ENCODE data around the gene SETD5. TPM values are rescaled to one million over a fixed set of nuclear protein-coding genes. Genes with fewer than 3 reads are reported as not detected.

SETD5 gene
- total and polyA plus RNA-seq, 2 experiments from 2014 or later = 143 to 172 TPM

DNA sequence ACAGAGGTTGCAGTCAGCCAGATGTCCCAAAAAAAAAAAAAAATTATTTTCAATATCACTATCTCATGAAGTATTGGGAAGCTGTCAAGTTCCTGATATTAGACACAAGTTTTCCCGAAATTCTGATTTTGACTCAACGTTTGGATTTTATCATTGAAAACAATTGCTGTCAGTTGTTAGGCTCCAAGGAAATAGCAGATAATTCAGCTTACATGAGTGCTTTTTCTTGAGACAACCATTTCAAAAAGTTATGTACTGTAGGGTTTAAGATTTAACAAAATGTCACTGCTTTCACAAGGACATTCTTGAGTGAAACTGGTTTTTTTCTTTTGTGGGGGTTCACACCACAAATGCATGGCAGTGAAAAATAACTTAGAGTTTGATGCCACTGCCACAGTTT, 9.3 kb upstream of the SETD5 start:
- no peak overlapping the region; the same call in 1 of the 2 replicates for H3K27ac Mint-ChIP-seq
- H3F3A ChIP-seq (replicated peaks; ENCODE audit: low read depth) = peaks cover 34% of the 10 kb centered on the region; the same call in 1 of the 2 replicates
- DNase-seq (ENCODE audit: low spot score) (no peak), ATAC-seq (no peak)
- H3K79me2 ChIP-seq (replicated peaks; ENCODE audit: insufficient read depth) = peaks cover 39% of the 10 kb centered on the region
- no peaks in the 10 kb centered on the region for H3K27me3 Mint-ChIP-seq (ENCODE audit: insufficient read depth, low read depth, poor library complexity)
- H3K4me3 ChIP-seq = no peak overlapping the region
- H3K4me2 ChIP-seq = no peak overlapping the region
- H3K9me3 Mint-ChIP-seq = no peaks in the 10 kb centered on the region
- peaks cover 45% of the 10 kb centered on the region for H3K36me3 ChIP-seq (ENCODE audit: insufficient read depth)
- H2AFZ ChIP-seq = no peak overlapping the region
- no peak overlapping the region for H3K4me3 Mint-ChIP-seq
- H4K20me1 ChIP-seq (replicated peaks; ENCODE audit: insufficient read depth) = peaks cover 23% of the 10 kb centered on the region
- peaks cover 4% of the 10 kb centered on the region for H3K4me1 Mint-ChIP-seq
- no peaks in the 10 kb centered on the region for H3K4me1 ChIP-seq (ENCODE audit: insufficient read depth)
- no peaks in the 10 kb centered on the region for H3K9me2 ChIP-seq (ENCODE audit: insufficient read depth)
- TF ChIP-seq EZH2 (IDR thresholded peaks at IDR 0.05; ENCODE audit: low read depth, unreplicated experiment) (no peak), STAT1 (IDR thresholded peaks at IDR 0.05; ENCODE audit: unreplicated experiment) (no peak), EZH2phosphoT487 (IDR thresholded peaks at IDR 0.05; ENCODE audit: unreplicated experiment) (no peak), NANOG (IDR thresholded peaks at IDR 0.05; ENCODE audit: borderline replicate concordance) (no peak), ZNF331 (CRISPR knock-in tag; IDR thresholded peaks at IDR 0.05; ENCODE audit: low read depth) (no peak), ZNF114 (CRISPR knock-in tag; IDR thresholded peaks at IDR 0.05) (no peak), CREB1 (CRISPR knock-in tag; IDR thresholded peaks at IDR 0.05; ENCODE audit: low read depth) (no peak)
- TF ChIP-seq, protein P1, sequence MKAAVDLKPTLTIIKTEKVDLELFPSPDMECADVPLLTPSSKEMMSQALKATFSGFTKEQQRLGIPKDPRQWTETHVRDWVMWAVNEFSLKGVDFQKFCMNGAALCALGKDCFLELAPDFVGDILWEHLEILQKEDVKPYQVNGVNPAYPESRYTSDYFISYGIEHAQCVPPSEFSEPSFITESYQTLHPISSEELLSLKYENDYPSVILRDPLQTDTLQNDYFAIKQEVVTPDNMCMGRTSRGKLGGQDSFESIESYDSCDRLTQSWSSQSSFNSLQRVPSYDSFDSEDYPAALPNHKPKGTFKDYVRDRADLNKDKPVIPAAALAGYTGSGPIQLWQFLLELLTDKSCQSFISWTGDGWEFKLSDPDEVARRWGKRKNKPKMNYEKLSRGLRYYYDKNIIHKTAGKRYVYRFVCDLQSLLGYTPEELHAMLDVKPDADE (IDR thresholded peaks at IDR 0.05) = no peak
- TF ChIP-seq, protein P2, sequence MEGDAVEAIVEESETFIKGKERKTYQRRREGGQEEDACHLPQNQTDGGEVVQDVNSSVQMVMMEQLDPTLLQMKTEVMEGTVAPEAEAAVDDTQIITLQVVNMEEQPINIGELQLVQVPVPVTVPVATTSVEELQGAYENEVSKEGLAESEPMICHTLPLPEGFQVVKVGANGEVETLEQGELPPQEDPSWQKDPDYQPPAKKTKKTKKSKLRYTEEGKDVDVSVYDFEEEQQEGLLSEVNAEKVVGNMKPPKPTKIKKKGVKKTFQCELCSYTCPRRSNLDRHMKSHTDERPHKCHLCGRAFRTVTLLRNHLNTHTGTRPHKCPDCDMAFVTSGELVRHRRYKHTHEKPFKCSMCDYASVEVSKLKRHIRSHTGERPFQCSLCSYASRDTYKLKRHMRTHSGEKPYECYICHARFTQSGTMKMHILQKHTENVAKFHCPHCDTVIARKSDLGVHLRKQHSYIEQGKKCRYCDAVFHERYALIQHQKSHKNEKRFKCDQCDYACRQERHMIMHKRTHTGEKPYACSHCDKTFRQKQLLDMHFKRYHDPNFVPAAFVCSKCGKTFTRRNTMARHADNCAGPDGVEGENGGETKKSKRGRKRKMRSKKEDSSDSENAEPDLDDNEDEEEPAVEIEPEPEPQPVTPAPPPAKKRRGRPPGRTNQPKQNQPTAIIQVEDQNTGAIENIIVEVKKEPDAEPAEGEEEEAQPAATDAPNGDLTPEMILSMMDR (conservative IDR thresholded peaks at IDR 0.05; ENCODE audit: low read depth in 2 of 2) = no peak
- TF ChIP-seq, protein P3, sequence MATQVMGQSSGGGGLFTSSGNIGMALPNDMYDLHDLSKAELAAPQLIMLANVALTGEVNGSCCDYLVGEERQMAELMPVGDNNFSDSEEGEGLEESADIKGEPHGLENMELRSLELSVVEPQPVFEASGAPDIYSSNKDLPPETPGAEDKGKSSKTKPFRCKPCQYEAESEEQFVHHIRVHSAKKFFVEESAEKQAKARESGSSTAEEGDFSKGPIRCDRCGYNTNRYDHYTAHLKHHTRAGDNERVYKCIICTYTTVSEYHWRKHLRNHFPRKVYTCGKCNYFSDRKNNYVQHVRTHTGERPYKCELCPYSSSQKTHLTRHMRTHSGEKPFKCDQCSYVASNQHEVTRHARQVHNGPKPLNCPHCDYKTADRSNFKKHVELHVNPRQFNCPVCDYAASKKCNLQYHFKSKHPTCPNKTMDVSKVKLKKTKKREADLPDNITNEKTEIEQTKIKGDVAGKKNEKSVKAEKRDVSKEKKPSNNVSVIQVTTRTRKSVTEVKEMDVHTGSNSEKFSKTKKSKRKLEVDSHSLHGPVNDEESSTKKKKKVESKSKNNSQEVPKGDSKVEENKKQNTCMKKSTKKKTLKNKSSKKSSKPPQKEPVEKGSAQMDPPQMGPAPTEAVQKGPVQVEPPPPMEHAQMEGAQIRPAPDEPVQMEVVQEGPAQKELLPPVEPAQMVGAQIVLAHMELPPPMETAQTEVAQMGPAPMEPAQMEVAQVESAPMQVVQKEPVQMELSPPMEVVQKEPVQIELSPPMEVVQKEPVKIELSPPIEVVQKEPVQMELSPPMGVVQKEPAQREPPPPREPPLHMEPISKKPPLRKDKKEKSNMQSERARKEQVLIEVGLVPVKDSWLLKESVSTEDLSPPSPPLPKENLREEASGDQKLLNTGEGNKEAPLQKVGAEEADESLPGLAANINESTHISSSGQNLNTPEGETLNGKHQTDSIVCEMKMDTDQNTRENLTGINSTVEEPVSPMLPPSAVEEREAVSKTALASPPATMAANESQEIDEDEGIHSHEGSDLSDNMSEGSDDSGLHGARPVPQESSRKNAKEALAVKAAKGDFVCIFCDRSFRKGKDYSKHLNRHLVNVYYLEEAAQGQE (IDR thresholded peaks at IDR 0.05; ENCODE audit: unreplicated experiment) = no peak
- peaks cover 96% of the 10 kb centered on the region for H3K36me3 Mint-ChIP-seq (ENCODE audit: low read depth)
- H3K27ac ChIP-seq (ENCODE audit: low read depth) = peak overlapping the region; percentile 75; the same call in 1 of the 2 replicates
- H3K27me3 ChIP-seq (ENCODE audit: insufficient read depth) = no peaks in the 10 kb centered on the region

All from GM23338 (cell line).